ENCODE data around the gene ITPRIPL2.

Gene ITPRIPL2

DNA sequence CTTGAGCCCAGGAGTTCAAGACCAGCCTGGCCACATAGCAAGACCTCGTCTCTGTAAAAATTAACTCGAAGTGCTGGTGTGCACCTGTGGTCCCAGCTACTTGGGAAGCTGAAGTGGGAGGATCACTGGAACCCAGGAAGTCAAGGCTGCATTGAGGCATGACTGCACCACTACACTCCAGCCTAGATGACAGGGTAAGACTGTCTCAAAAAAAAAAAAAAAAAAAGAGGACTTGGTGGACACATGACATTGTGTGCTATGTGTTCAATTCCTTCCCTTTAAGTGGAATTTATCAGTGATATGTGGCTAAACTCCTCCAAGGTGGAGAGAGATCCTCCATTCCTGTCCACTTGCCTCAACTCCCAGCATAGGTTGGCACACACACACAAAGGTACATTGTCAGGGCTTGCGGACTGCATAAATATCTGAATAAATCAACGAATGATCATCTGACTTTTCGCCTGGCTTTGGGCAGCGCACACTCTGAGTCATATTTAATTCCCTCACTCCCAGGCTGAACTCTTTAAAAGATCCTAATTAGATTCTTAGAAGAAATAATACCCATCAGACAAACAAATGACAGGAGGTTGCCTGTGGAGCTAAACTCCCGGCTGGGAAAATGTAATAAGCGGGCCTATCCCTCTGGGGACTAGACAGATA is 29.3 kb downstream of the ITPRIPL2 start:
- DNase-seq (ENCODE audit: low read depth in 2 of 2, low spot score in 1 of 2), result no peak

DNA sequence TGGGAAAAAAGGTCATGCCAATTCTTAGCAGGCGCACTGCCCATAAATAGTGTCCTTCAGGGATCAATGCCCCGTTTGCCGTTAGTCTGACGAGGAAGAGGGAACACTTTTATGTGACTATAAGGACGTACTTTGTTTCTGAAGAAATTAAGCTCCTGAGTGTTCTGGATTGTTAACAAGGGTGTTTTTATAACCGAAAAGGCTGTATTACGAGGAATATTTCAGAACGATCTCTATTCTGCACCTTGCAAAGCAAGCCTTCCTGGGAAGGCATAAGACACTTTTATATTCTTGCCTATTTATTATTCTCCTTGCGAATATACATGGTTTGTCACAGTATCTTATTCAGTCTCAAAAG is 29.8 kb downstream of the ITPRIPL2 start:
- DNase-seq (ENCODE audit: low read depth in 2 of 2, low spot score in 1 of 2), result no peak

DNA sequence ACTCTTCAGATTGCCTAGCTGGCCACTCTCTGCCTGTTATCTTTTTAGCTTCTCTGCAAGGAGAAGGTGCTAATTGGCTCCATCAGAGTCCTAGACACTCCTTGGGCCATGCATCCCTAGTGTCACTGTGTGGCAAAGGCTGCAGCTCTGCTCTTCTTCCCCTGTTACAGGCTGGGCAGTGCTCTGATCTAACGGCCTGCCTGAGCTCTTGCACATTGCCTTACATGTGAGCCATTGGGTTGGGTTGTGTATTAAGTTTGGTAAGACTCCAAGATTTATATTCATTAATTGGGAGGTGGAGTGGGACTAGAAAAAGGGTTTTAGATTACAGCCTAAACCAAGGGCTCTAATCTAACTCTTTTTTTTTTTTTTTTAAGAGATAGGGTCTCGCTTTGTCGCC is 31.2 kb downstream of the ITPRIPL2 start:
- no peak for DNase-seq (ENCODE audit: low read depth in 2 of 2, low spot score in 1 of 2)

DNA sequence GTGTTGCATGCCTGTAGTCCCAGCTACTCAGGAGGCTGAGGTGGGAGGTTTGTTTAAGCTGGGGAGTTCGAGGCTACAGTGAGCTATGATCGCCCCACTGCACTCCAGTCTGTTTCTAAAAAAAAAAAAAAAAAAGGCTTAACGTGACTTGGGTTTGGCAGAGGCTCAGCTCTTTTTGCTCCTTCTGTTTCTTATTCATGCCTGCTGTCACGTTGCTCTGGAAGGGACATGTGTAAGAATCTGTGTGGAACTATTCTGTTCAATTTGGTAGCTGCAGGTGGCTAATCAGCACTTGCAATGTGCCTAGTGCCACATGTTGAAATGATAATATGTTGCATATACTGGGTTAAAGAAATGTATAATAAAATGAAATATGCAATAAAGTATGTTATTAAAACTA is 33.4 kb downstream of the ITPRIPL2 start:
- DNase-seq (ENCODE audit: low read depth in 2 of 2, low spot score in 1 of 2), result no peak

DNA sequence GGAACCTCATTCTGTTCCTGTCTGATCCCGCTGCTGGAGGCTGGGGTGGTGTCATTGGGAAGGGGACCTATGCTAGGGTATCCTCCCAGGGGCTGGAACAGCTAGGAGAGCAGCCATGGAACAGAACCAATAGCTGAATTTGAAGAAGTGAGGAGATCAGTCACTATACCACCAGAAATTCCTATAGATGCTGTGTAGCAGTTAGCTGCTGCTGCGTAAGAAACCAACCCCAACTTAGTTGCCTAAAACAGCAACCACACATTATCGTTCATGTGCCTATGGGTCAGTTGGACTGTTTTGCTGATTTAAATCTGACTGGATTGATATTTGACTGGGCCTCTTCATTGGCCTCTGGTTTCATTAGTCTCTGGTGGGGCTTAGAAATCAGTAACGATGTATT is 33.9 kb downstream of the ITPRIPL2 start:
- no peak for DNase-seq (ENCODE audit: low read depth in 2 of 2, low spot score in 1 of 2)

DNA sequence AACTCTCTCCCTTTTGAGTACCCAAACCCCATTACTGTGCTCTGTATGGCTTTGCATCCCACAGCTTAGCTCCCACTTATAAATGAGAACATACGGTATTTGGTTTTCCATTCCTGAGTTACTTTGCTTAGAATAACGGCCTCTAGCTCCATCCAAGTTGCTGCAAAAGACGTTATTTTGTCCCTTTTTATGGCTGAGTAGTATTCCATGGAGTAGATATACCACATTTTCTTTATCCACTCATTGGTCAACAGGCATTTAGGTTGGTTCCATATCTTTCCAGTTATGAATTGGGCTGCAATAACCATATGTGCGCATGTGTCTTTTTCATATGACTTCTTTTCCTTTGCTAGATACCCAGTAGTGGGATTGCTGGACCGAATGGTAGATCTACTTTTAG is 34.4 kb downstream of the ITPRIPL2 start:
- no peak for DNase-seq (ENCODE audit: low read depth in 2 of 2, low spot score in 1 of 2)

DNA sequence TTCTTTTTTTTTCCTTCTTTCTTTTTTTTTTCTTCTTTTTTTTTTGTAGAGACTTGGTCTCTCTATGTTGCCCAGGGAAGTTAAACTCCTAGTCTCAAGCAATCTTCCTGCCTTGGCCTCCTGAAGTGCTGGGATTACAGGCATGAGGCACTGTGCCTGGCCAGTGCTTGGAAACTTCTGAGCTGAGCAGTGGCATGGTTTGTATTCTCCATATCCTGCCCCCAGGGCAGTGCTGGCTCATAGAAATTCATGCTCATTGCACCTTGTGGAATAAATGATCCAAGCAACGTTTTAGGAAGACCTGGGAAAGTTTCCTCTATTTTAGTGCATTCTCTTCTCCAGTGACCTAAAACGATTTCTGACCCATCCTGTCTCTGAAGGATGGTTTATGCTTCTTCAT is 37.5 kb downstream of the ITPRIPL2 start:
- DNase-seq (ENCODE audit: low read depth in 2 of 2, low spot score in 1 of 2), result no peak

DNA sequence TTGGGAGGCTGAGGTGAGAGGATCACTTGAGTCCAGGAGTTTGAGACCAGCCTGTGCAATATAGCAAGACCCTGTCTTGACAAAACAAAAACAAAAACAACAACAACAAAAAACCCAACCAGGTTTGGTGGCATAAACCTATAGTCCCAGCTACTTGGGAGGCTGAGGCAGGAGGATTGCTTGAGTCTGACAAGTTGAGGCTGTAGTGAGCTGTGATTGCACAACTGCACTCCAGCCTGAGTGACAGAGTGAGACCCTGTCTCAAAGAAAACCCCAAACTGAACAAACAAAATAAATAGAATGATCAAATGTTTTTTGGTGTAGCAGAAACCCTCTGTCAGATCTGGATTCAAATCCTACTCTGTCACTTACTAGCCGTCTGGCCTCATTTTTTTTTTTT is 38.3 kb downstream of the ITPRIPL2 start:
- no peak for DNase-seq (ENCODE audit: low read depth in 2 of 2, low spot score in 1 of 2)

DNA sequence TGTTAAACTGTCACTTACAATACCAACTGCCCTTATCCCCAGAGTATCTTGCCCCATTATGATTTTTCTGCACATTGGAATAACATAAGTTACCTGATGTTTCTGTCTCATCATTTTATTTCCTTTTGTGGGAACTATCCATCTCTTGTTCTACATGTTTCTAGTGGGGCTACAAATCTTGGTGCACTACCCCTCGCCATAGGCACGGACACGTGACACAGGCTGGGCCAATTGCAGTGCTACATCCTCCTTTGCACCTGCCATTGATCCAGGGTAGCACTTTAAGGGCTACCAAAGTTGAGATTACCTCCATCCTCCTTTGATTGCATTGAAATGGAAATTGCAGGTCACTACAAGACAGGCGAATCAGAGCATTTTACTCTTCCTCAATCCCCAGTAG is 40.1 kb downstream of the ITPRIPL2 start:
- DNase-seq (ENCODE audit: low read depth in 2 of 2, low spot score in 1 of 2), result no peak

DNA sequence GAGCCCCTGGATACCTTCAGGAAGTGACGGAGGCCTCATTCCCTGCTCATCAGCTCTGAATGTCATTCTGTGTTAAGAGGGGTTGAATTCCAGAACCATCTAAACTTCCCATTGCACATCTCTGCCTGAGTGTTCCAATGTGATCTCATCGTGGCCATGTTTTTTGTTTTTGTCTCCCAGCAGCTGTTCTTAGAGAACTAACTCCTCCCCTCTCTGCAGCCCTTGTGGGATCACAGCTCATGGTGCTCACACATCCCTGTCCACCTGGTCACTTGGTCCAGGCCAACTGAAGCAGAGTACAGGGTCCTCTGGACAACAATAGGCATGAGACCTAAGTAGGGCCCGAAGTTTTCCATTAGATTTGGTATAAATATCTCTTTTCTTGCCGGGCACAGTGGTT is 48.3 kb downstream of the ITPRIPL2 start:
- DNase-seq (ENCODE audit: low read depth in 2 of 2, low spot score in 1 of 2), result no peak

DNA sequence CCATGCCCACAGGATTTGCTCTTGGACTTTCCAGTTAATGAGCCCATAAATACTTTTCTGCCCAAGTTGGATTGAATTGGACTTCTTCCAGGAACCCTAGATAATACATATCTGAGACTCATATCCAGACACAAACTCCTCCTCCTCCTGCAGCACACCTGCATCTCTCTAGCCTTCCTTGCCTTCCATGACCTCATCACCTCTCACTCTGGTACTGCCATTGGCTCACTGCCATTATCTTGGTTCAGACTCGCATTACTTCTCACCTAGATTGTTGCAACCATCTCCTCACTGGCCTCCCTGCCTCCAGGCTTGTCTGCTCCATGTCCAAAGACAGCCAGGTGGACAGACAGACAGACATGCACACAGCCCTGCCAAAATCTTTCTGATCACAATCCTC is 49.5 kb downstream of the ITPRIPL2 start:
- no peak for DNase-seq (ENCODE audit: low read depth in 2 of 2, low spot score in 1 of 2)

DNA sequence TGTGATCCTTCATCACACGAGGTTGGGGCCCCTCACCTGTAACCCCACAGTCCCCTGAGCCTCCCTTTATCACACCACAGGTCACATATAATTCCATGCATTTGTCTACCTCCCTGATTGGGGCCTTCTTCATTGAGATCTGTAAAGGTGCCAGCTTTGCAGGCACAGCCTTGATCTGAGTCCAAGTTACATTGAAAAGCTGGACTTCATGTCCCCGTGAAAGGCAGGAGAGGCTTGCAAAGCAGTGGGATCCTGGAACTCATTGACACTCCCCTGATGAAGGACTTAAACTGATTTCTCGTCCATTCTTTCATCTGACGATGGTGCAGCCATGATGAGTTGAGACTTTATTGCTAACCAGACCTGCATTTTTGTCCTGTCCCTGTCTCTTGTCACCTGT is 50.5 kb downstream of the ITPRIPL2 start:
- no peak for DNase-seq (ENCODE audit: low read depth in 2 of 2, low spot score in 1 of 2)

DNA sequence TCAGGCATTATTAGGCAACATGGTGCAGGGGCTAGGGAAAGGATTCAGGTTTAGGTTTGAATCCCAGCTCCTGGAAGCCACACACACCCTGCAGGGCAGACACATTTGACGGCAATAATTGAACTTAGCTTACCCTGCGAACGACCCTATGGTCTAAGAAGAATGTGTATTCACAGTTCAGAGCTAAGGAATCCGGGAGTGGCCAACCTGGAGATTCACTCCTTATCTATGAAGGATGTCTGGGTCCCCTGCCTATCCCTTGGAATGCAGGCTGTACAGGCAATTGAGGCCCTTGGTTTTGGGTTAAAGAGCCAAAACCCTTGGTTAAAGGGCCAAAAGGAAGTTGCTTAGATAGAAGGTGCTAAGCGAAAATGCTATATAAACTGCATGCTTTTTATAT is 51.3 kb downstream of the ITPRIPL2 start:
- no peak for DNase-seq (ENCODE audit: low read depth in 2 of 2, low spot score in 1 of 2)

DNA sequence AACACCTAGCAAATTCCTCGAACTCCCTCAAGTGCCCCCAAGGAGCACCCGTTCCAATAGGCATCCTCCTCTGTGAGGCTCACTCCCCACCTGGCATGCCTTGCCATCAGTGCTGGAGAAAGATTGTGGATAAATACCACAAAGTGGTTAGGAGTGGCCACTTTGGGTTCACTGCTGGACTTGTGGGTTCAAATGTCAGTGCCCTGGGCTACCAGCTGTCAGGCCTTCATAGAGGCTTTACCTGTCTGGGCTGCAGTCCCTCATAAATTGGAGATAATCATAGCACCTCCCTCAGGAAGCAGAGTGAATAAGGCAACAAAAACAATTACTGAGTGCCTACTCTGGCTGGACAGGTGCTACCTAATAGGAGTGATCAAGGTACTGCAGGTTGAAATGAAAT is 52.7 kb downstream of the ITPRIPL2 start:
- no peak for DNase-seq (ENCODE audit: low read depth in 2 of 2, low spot score in 1 of 2)

DNA sequence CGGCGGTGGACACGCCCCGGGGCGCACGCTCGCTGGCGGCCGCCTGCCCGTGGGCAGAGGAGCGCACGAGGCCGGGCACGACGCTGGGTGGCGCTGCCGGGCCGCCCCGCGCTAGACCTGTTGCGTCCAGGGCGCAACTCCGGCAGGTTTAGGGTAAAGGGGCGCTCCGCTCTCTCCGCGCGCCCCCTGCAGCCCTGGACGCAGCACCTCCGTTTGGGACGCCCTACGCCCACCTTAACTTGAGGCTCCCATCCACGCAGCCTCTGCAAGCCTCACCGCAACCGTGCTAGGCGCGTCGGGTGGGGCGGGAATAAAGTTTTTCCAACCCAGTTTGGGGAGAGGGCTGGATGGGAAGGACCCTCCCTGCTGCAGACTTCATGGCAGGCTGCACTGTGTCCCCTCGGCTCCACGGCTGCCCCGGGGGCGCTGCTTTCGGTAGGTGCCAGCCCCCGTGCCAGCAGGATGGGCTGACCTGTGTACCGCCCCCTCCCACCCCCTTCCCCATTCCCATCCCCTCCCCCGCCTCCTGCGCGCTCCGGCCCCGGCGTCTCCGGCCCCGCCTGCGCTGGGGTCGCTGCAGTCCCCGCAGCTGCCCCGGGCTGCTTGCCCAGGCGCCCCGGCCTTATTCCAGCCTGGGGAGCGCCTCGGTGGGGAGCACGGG is 54.1 kb downstream of the ITPRIPL2 start, which contains the start of gene SYT17:
Gene SYT17, plus strand, starts transcription at position 531 of the 661 bp plus-strand sequence. CDS start 407 bp downstream, outside the sequence.
- no peak for DNase-seq (ENCODE audit: low read depth in 2 of 2, low spot score in 1 of 2)

DNA sequence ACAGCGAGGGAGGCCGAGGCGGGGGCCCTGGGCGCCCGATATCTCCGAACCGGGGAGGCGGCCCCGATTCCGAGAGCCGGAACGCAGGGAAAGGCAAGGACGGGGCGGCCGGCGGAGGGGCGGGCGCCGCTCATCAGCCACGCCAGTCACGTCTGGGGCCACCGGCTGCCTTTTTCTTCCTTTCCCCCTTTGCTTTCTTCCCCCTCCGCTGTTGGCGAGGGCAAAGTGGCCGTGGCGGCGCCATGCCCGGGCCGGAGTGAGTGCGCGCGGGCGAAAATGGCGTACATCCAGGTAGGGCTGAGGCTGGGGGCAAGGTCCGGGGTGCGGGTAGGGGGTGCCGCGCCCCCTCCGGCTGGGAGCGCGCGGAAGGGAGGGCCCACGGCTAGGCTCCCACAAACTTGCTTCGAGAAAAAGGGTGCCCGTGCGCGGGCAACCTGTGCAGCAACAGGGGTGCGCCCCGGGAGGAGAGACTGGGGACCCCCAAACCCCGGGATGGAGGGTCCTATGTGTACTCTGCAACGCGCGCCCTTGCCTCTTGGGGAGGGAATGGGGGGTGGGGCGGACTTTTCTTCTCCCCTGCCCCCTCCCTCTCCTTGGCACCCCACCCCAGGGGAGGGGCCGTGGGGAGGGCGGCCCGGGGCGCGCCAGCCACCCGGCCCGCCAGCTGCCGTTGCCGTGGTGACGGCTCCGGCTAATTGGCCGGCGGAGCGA is 54.8 kb downstream of the ITPRIPL2 start:
- DNase-seq (ENCODE audit: low read depth in 2 of 2, low spot score in 1 of 2), result no peak

DNA sequence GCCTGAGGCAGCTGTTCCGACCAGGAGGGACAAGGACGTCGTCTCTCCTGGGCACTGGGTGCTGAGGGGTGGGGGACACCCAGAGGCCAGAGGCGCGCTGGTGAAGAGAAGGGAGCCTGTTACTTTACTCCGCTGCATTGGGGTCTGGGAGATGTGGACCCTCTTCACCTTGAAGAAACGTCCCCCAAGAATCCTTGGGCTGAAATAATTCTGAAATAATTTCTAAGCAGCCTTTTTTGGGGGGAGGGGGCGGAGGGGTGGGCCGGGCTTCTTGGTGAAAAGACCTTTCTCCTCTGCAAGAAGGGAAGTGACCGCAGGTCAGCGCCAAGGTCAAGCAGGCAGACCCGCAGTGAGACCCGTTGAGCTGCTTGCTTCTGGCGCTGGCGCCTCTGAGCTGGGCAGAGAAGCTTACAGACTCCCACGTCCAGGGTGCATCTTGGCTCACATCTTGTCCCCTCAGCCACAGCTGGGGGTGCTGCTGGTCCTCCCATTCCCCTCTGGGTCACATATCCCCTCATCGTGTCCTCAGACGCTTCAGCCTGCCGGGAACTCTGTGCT is 55.4 kb downstream of the ITPRIPL2 start:
- DNase-seq (ENCODE audit: low read depth in 2 of 2, low spot score in 1 of 2), result no peak

DNA sequence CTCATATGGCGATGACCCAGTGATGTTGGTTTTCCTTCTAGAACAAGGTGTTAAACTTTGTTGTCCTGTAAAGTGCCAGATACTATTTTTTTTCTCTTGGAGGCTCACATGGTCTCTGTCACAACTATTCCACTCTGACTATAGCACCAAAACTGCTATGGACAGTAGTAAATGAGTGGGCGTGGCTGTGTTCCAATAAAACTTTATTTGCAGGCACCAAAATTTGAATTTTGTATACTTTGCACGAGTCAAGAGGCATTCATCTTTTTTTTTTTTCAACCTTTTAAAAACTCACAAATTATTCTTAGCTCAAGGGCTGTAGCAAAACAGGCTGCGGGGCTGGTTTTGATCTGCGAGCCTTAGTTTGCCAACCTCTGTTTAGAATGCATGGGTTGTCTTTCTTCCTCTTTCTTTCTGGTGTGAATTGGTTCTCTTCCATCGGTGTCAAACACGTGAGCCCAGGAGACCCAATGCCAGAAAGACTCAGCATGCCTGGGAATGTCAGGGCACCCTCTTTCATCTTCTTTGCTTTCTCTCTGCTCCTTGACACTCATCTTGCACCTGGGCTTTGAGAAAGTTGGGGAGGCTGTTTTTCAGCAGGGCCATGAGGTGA is 56.4 kb downstream of the ITPRIPL2 start:
- DNase-seq (ENCODE audit: low read depth in 2 of 2, low spot score in 1 of 2), result no peak

All from stimulated activated CD8-positive, alpha-beta memory T cell treated with anti-CD3 and anti-CD28 coated beads, Interleukin-4, amount 100 ng/mL, for 4 hours (primary cell).